Measurements from ENCODE around the gene PKD1L1.

PKD1L1 gene

GRCh38 chr7:47847207-47847606 lies 101.1 kb downstream of the PKD1L1 start (continued):
- TF ChIP-seq ZNF148 (tag by site-specific recombination; IDR thresholded peaks at IDR 0.05; ENCODE audit: borderline replicate concordance) (no peak), TRIM28 (IDR thresholded peaks at IDR 0.05; ENCODE audit: borderline replicate concordance, low read length) (no peak), ZNF626 (tag by site-specific recombination; IDR thresholded peaks at IDR 0.05) (no peak), ZNF558 (tag by site-specific recombination; IDR thresholded peaks at IDR 0.05) (no peak), ZBTB44 (tag by site-specific recombination; IDR thresholded peaks at IDR 0.05) (no peak)

GRCh38 chr7:47846138-47846836 lies 102.0 kb downstream of the PKD1L1 start:
- CTCF ChIA-PET: no interaction called here
- TF ChIP-seq ZNF544 (tag by site-specific recombination; IDR thresholded peaks at IDR 0.05) (no peak), CTCF (tag by site-specific recombination; IDR thresholded peaks at IDR 0.05) (no peak), ZNF24 (tag by site-specific recombination; IDR thresholded peaks at IDR 0.05) (no peak), ZNF426 (tag by site-specific recombination; IDR thresholded peaks at IDR 0.05) (no peak), ZNF785 (tag by site-specific recombination; IDR thresholded peaks at IDR 0.05) (no peak)
- H3K4me1 ChIP-seq (ENCODE audit: control insufficient read depth, insufficient read depth, low read length): peaks cover 5% of the 10 kb centered on the region; the same call in 1 of the 2 replicates
- H3K9me3 ChIP-seq (ENCODE audit: control insufficient read depth, insufficient read depth, low read depth, low read length): no peaks in the 10 kb centered on the region
- no peaks in the 10 kb centered on the region for H3K36me3 ChIP-seq (ENCODE audit: control insufficient read depth in 2 of 2, insufficient read depth in 1 of 2, low read length in 2 of 2)
- H3K27ac ChIP-seq (ENCODE audit: extremely low read depth, low read depth, low read length): no peak overlapping the region
- H3K4me3 ChIP-seq (ENCODE audit: low read depth, low read length): no peak overlapping the region
- POLR2A ChIA-PET: no interaction called here

- POLR2A ChIA-PET: no interaction called here
- Histone ChIP-seq H3K4me1 (ENCODE audit: control insufficient read depth, insufficient read depth, low read length) (peaks cover 5% of the 10 kb centered on the region; the same call in 1 of the 2 replicates), H3K9me3 (ENCODE audit: control insufficient read depth, insufficient read depth, low read depth, low read length) (no peaks in the 10 kb centered on the region), H3K4me3 (ENCODE audit: low read depth, low read length) (no peak overlapping the region), H3K27ac (ENCODE audit: extremely low read depth, low read depth, low read length) (no peak overlapping the region), H3K36me3 (ENCODE audit: control insufficient read depth in 2 of 2, insufficient read depth in 1 of 2, low read length in 2 of 2) (no peaks in the 10 kb centered on the region)
- TF ChIP-seq ZNF585B (tag by site-specific recombination; IDR thresholded peaks at IDR 0.05) (no peak), ZNF747 (tag by site-specific recombination; IDR thresholded peaks at IDR 0.05) (no peak), ZNF660 (tag by site-specific recombination; IDR thresholded peaks at IDR 0.05) (no peak), ZNF341 (tag by site-specific recombination; IDR thresholded peaks at IDR 0.05; ENCODE audit: low read depth) (no peak), ZNF654 (tag by site-specific recombination; IDR thresholded peaks at IDR 0.05; ENCODE audit: low read depth) (no peak), ZNF530 (tag by site-specific recombination; IDR thresholded peaks at IDR 0.05; ENCODE audit: low read depth) (no peak), ZNF555 (tag by site-specific recombination; conservative IDR thresholded peaks at IDR 0.05) (no peak), ZNF292 (tag by site-specific recombination; IDR thresholded peaks at IDR 0.05; ENCODE audit: borderline replicate concordance, low read depth) (no peak), SP2 (tag by site-specific recombination; IDR thresholded peaks at IDR 0.05) (no peak), ZNF121 (tag by site-specific recombination; IDR thresholded peaks at IDR 0.05) (no peak), ZNF398 (tag by site-specific recombination; IDR thresholded peaks at IDR 0.05) (no peak), ZNF791 (tag by site-specific recombination; IDR thresholded peaks at IDR 0.05) (no peak), OSR2 (tag by site-specific recombination; IDR thresholded peaks at IDR 0.05) (no peak)
- CTCF ChIA-PET: no interaction called here
Measured at GRCh38 chr7:47844311-47844710, 104.0 kb downstream of the PKD1L1 start.

All from HEK293 (cell line).